KMS-11 (cell line): ENCODE results near the gene ADAM11.

Source experiments
- H2AFZ ChIP-seq: fragments of 200-600 bp; sonication (generic); 2 replicates; pipeline ENCODE4 v1.6.1; 2016; ENCODE audit warnings: antibody characterized with exemption, mixed run types, low read depth
- H3K27ac ChIP-seq: fragments of 200-600 bp; sonication (generic); 2 replicates; pipeline ENCODE4 v1.6.1; 2016; ENCODE audit warnings: mild to moderate bottlenecking, mixed run types
- H3K27me3 ChIP-seq: fragments of 200-600 bp; sonication (generic); 2 replicates; pipeline ENCODE4 v1.6.1; 2017; ENCODE audit warnings: mild to moderate bottlenecking, low read depth, mixed run types, moderate library complexity; ENCODE audit not compliant: insufficient read depth
- H3K36me3 ChIP-seq: fragments of 200-600 bp; sonication (generic); 2 replicates; pipeline ENCODE4 v1.6.1; 2017; ENCODE audit warnings: mild to moderate bottlenecking, mixed run types; ENCODE audit not compliant: insufficient read depth
- H3K4me1 ChIP-seq: fragments of 200-600 bp; sonication (generic); 2 replicates; pipeline ENCODE4 v1.6.1; 2016; ENCODE audit warnings: mild to moderate bottlenecking, low read depth, mixed run types; ENCODE audit not compliant: poor library complexity, severe bottlenecking
- H3K4me2 ChIP-seq: fragments of 200-600 bp; sonication (generic); 2 replicates; pipeline ENCODE4 v1.7.0; 2016; ENCODE audit warnings: mild to moderate bottlenecking, mixed run types
- H3K4me3 ChIP-seq: fragments of 200-600 bp; sonication (generic); IDR thresholded peaks from 2 replicates; pipeline ENCODE4 v1.6.1; 2017; ENCODE audit warnings: low read depth, low read length, mixed read lengths; ENCODE audit not compliant: insufficient read depth
- H3K79me2 ChIP-seq: fragments of 200-600 bp; sonication (generic); 2 replicates; pipeline ENCODE4 v1.6.1; 2016; ENCODE audit warnings: low read depth, mixed run types; ENCODE audit not compliant: insufficient read depth
- H3K9ac ChIP-seq: fragments of 200-600 bp; sonication (generic); 2 replicates; pipeline ENCODE4 v1.6.1; 2016; ENCODE audit warnings: mild to moderate bottlenecking, mixed run types
- H4K20me1 ChIP-seq: fragments of 200-600 bp; sonication (generic); 2 replicates; pipeline ENCODE4 v1.6.1; 2016; ENCODE audit warnings: mild to moderate bottlenecking, mixed run types; ENCODE audit not compliant: insufficient read depth
- TF ChIP-seq, protein P1 (sequence below): fragments of 200-600 bp; sonication (generic); conservative IDR thresholded peaks from 2 replicates; pipeline ENCODE4 v1.6.1; 2017; ENCODE audit warnings: low read depth, mild to moderate bottlenecking, antibody characterized with exemption, low read length, moderate library complexity, mixed read lengths

Gene ADAM11

GRCh38 chr17:44792276-44792675 is 33.5 kb downstream of the ADAM11 start:
- H3K36me3 ChIP-seq = no peaks in the 10 kb centered on the region

DNA sequence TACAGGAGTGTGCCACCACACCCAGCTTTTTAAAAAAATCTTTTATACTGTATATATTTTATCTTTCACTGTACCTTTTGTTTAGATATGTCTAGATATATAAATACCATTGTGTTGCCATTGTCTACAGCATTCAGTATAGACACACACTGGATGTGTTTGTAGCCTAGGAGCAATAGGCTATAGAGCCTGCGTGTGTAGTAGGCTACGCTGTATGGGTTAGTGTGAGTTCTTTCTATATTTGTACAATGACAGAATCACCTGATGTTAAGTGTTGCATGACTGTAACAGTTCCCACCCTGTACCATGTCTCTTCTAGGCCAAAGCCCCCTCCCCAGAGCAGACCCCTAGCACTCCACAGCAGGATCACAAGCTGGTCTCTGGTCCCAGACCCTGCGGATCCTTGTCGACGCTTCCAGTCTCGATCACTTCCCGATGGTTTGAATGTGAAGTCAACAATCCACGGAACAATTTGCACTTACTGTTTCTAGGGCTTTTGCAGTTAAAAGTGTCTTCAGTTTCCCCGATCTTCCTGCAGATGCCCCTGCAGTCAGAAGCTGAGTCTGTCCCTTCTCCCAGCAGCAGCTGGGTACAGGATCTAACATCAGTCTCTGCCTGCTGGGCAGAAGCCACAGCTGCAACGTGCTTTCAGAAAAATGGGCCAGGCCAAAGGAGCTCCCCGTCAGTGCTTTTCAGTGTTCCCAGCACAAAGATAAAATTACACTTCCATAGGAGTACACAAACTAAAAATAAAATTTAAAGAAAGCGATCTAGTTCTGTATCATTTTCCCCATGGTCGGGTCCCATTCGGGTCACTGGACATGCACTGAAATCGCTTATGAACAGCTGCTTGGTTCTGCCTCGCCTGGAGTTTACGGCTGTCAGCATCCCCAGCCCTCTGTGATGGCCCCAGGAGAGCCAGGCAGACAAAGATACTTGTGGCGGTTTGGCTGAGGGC is 35.4 kb downstream of the ADAM11 start:
- TF ChIP-seq, protein P1, sequence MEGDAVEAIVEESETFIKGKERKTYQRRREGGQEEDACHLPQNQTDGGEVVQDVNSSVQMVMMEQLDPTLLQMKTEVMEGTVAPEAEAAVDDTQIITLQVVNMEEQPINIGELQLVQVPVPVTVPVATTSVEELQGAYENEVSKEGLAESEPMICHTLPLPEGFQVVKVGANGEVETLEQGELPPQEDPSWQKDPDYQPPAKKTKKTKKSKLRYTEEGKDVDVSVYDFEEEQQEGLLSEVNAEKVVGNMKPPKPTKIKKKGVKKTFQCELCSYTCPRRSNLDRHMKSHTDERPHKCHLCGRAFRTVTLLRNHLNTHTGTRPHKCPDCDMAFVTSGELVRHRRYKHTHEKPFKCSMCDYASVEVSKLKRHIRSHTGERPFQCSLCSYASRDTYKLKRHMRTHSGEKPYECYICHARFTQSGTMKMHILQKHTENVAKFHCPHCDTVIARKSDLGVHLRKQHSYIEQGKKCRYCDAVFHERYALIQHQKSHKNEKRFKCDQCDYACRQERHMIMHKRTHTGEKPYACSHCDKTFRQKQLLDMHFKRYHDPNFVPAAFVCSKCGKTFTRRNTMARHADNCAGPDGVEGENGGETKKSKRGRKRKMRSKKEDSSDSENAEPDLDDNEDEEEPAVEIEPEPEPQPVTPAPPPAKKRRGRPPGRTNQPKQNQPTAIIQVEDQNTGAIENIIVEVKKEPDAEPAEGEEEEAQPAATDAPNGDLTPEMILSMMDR = no peak
- no peak overlapping the region for H3K9ac ChIP-seq
- H3K36me3 ChIP-seq = no peaks in the 10 kb centered on the region
- H2AFZ ChIP-seq = no peak overlapping the region
- no peak overlapping the region for H3K27ac ChIP-seq
- no peaks in the 10 kb centered on the region for H3K4me1 ChIP-seq
- no peaks in the 10 kb centered on the region for H3K79me2 ChIP-seq
- no peak overlapping the region for H3K4me2 ChIP-seq
- no peaks in the 10 kb centered on the region for H4K20me1 ChIP-seq
- H3K27me3 ChIP-seq = no peaks in the 10 kb centered on the region
- no peak overlapping the region for H3K4me3 ChIP-seq

More at GRCh38 chr17:44792276-44792675, 33.5 kb downstream of the ADAM11 start:
- Histone ChIP-seq H3K27ac (no peak overlapping the region), H3K4me2 (no peak overlapping the region), H3K27me3 (no peaks in the 10 kb centered on the region; the same call in 1 of the 2 replicates), H4K20me1 (no peaks in the 10 kb centered on the region), H3K4me3 (no peak overlapping the region), H3K79me2 (no peaks in the 10 kb centered on the region), H2AFZ (no peak overlapping the region), H3K4me1 (no peaks in the 10 kb centered on the region), H3K9ac (no peak overlapping the region)
- TF ChIP-seq, protein P1 = no peak

DNA sequence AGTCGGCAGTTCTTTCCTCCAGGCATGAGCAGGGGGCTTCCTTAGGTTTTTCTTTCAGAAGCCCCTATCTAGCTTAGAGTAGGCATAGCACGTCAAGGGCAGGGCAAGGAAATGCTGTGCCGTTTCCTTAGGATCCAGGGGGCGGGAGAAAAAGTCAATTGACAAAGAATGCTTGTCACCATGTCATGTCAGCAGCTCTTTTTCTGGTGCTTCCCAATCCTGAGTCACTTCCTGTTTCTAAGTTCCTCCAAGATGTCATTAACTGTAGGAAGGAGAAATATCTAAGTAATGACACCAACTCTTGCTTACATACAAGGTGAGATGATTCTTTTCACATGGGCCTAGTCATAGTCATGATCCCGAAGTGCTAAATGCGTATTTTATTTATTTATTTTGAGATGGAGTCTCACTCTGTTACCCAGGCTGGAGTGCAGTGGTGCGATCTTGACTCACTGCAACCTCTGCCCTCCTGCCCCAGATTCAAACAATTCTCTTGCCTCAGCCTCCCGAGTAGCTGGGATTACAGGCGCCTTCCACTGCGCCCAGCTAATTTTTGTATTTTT is 36.1 kb downstream of the ADAM11 start:
- Histone ChIP-seq H3K79me2 (no peaks in the 10 kb centered on the region), H2AFZ (no peak overlapping the region), H3K4me3 (no peak overlapping the region), H3K4me1 (no peaks in the 10 kb centered on the region), H3K36me3 (no peaks in the 10 kb centered on the region), H3K9ac (no peak overlapping the region), H3K27me3 (no peaks in the 10 kb centered on the region), H4K20me1 (no peaks in the 10 kb centered on the region), H3K27ac (no peak overlapping the region), H3K4me2 (no peak overlapping the region)
- TF ChIP-seq, protein P1 = no peak

- no peaks in the 10 kb centered on the region for H4K20me1 ChIP-seq
- H3K27ac ChIP-seq = no peak overlapping the region
- H3K36me3 ChIP-seq = no peaks in the 10 kb centered on the region
- no peak overlapping the region for H3K4me2 ChIP-seq
- no peaks in the 10 kb centered on the region for H3K4me1 ChIP-seq
- no peaks in the 10 kb centered on the region for H3K79me2 ChIP-seq
- H3K4me3 ChIP-seq = no peak overlapping the region
- H3K27me3 ChIP-seq = no peaks in the 10 kb centered on the region
- no peak overlapping the region for H2AFZ ChIP-seq
- TF ChIP-seq, protein P1 = no peak
- H3K9ac ChIP-seq = no peak overlapping the region
Measured at GRCh38 chr17:44795421-44795820, 36.6 kb downstream of the ADAM11 start.
